Measurements from ENCODE around the gene EBF4.

- no peak for TF ChIP-seq ATF3 (IDR thresholded peaks at IDR 0.05)
- TF ChIP-seq CEBPB (IDR thresholded peaks at IDR 0.05; ENCODE audit: low read depth) = no peak
- TF ChIP-seq, protein P1, sequence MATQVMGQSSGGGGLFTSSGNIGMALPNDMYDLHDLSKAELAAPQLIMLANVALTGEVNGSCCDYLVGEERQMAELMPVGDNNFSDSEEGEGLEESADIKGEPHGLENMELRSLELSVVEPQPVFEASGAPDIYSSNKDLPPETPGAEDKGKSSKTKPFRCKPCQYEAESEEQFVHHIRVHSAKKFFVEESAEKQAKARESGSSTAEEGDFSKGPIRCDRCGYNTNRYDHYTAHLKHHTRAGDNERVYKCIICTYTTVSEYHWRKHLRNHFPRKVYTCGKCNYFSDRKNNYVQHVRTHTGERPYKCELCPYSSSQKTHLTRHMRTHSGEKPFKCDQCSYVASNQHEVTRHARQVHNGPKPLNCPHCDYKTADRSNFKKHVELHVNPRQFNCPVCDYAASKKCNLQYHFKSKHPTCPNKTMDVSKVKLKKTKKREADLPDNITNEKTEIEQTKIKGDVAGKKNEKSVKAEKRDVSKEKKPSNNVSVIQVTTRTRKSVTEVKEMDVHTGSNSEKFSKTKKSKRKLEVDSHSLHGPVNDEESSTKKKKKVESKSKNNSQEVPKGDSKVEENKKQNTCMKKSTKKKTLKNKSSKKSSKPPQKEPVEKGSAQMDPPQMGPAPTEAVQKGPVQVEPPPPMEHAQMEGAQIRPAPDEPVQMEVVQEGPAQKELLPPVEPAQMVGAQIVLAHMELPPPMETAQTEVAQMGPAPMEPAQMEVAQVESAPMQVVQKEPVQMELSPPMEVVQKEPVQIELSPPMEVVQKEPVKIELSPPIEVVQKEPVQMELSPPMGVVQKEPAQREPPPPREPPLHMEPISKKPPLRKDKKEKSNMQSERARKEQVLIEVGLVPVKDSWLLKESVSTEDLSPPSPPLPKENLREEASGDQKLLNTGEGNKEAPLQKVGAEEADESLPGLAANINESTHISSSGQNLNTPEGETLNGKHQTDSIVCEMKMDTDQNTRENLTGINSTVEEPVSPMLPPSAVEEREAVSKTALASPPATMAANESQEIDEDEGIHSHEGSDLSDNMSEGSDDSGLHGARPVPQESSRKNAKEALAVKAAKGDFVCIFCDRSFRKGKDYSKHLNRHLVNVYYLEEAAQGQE (IDR thresholded peaks at IDR 0.05; ENCODE audit: low read depth) = no peak
- TF ChIP-seq POLR2A (IDR thresholded peaks at IDR 0.05; ENCODE audit: borderline replicate concordance, extremely low read depth, insufficient read depth, insufficient read length) = no peak
- TF ChIP-seq YY1 (IDR thresholded peaks at IDR 0.05; ENCODE audit: extremely low read depth, insufficient replicate concordance, low read depth, low read length) = no peak
Measured at GRCh38 chr20:2694519-2694918, 1.9 kb downstream of the EBF4 start.
